CD4-positive, alpha-beta T cell (primary cell): ENCODE results near the gene SUPT3H. TPM values are rescaled to one million over a fixed set of nuclear protein-coding genes. Genes with fewer than 3 reads are reported as not detected.
A peak's percentile ranks its signal among the peaks of the same experiment; 100 is the strongest.

Source experiments
- ATAC-seq: fragments of 200-7000 bp; cut with Tn5 transposase; one replicate; pipeline ENCODE4 v1.10.0; 2022; ENCODE audit warnings: mild to moderate bottlenecking; ENCODE audit not compliant: poor library complexity
- CTCF ChIA-PET: fragments of 350-600 bp; sonication (Branson Sonifier 250); formaldehyde crosslinking; loops from one replicate; lab custom pipeline; 2021; ENCODE audit warnings: antibody characterized with exemption, inconsistent platforms; lab: Charles Lee
- POLR2A ChIA-PET: fragments of 350-600 bp; sonication (Branson Sonifier 250); formaldehyde crosslinking; loops from one replicate; lab custom pipeline; 2021; ENCODE audit warnings: antibody characterized with exemption, inconsistent platforms; lab: Charles Lee
- DNase-seq, 14 experiments: peaks; one replicate each; pipeline ENCODE4 v3.0.0-alpha.2; 2013 to 2020; ENCODE audit warnings: mixed read lengths in 2 of 14
- H3K27ac ChIP-seq, 2 donors: one replicate each; pipeline versions ENCODE4 v1.5.1 to v1.7.0; 2013; ENCODE audit warnings: low read length in 2 of 2, low read depth in 1 of 2, mild to moderate bottlenecking in 1 of 2
- H3K27me3 ChIP-seq, 2 experiments: 1 replicate in 1 of 2; 2 replicates in 1 of 2; pipeline versions ENCODE4 v1.6.1 to v1.7.0; 2013; ENCODE audit warnings: low read length in 2 of 2, control low read depth in 1 of 2, mild to moderate bottlenecking in 1 of 2, moderate library complexity in 1 of 2; ENCODE audit not compliant: insufficient read depth in 2 of 2, control insufficient read depth in 1 of 2
- H3K36me3 ChIP-seq: one replicate; pipeline ENCODE4 v1.6.1; 2013; ENCODE audit warnings: low read length, control low read depth; ENCODE audit not compliant: insufficient read depth
- H3K4me1 ChIP-seq: one replicate; pipeline ENCODE4 v1.6.1; 2013; ENCODE audit warnings: low read length, control low read depth; ENCODE audit not compliant: insufficient read depth
- H3K4me3 ChIP-seq: one replicate; pipeline ENCODE4 v1.5.1; 2013; ENCODE audit warnings: mild to moderate bottlenecking, low read length, moderate library complexity
- H3K9me3 ChIP-seq, 2 experiments: 1 replicate in 1 of 2; 2 replicates in 1 of 2; pipeline versions ENCODE4 v1.6.1 to v1.7.0; 2013; ENCODE audit warnings: low read length in 2 of 2, mild to moderate bottlenecking in 2 of 2, control low read depth in 1 of 2, moderate library complexity in 1 of 2; ENCODE audit not compliant: control insufficient read depth in 1 of 2, insufficient read depth in 1 of 2
- H3K27ac Mint-ChIP-seq: one replicate; pipeline ENCODE4 v1.8.0; 2020; ENCODE audit warnings: mixed read lengths
- H3K27me3 Mint-ChIP-seq: one replicate; pipeline ENCODE4 v1.8.0; 2021; ENCODE audit warnings: mixed read lengths
- H3K36me3 Mint-ChIP-seq: one replicate; pipeline ENCODE4 v1.8.0; 2021; ENCODE audit warnings: low read depth, mixed read lengths
- H3K4me1 Mint-ChIP-seq: one replicate; pipeline ENCODE4 v1.8.0; 2021; ENCODE audit warnings: low read depth, mixed read lengths
- H3K4me3 Mint-ChIP-seq: one replicate; pipeline ENCODE4 v1.8.0; 2020; ENCODE audit warnings: mild to moderate bottlenecking, mixed read lengths
- H3K9me3 Mint-ChIP-seq: one replicate; pipeline ENCODE4 v1.8.0; 2020; ENCODE audit warnings: mixed read lengths
- intact Hi-C, 2 experiments: fragments of 100-400 bp; cut with DNase I in 1 of 2; cut with micrococcal nuclease in 1 of 2; formaldehyde crosslinking; loops; one replicate each; pipeline versions ENCODE4 v1.15.1 to v1.9.0; 2023 to 2025; cut with DNase I, micrococcal nuclease
- total RNA-seq, 174 experiments: library from RNA in 2 of 174; stranded (reverse) in 2 of 174; gene quantifications; one replicate each; pipeline ENCODE4 v1.2.3 and lab custom pipeline; 2021 to 2026
- TF ChIP-seq, protein P1 (sequence below): fragments of 200-600 bp; IDR thresholded peaks from one replicate; pipeline ENCODE4 v1.8.0; 2022; ENCODE audit warnings: antibody characterized with exemption, mild to moderate bottlenecking

Gene SUPT3H
- total RNA-seq, 2 experiments from 2014 or later = 8.9 to 10.5 TPM

GRCh38 chr6:45420083-45420908 is 42.6 kb upstream of the SUPT3H start:
- peaks cover 51% of the 10 kb centered on the region for H3K4me1 ChIP-seq
- peaks cover 18 to 39% of the 10 kb centered on the region in 2 experiments for H3K27me3 ChIP-seq
- CTCF ChIA-PET = interaction anchor here (0.6 to 2.3 kb wide), 8 partner anchors 8 to 765 kb away, joined by 3 to 10 read pairs (median 5); partner anchors contain the start of gene SUPT3H
- H3K4me3 ChIP-seq = peak overlapping the region; percentile 94
- Mint-ChIP-seq H3K27me3 (peaks cover 41% of the 10 kb centered on the region), H3K36me3 (peaks cover 21% of the 10 kb centered on the region), H3K4me1 (peaks cover 35% of the 10 kb centered on the region), H3K27ac (peak overlapping the region; percentile 85), H3K4me3 (peak overlapping the region; percentile 90), H3K9me3 (no peaks in the 10 kb centered on the region)
- H3K27ac ChIP-seq = peak overlapping the region in 1 of 2 donors; percentile 7
- no peaks in the 10 kb centered on the region for H3K36me3 ChIP-seq
- DNase-seq (peak in 13 of 14 experiments; percentile 22 to 88 (median 48)), ATAC-seq (peak; percentile 37)
- POLR2A ChIA-PET = interaction anchor here (0.6 to 3.6 kb wide), 11 partner anchors 11 to 764 kb away, joined by 3 to 21 read pairs (median 3); partner anchors contain the start of gene SUPT3H
- TF ChIP-seq, protein P1, sequence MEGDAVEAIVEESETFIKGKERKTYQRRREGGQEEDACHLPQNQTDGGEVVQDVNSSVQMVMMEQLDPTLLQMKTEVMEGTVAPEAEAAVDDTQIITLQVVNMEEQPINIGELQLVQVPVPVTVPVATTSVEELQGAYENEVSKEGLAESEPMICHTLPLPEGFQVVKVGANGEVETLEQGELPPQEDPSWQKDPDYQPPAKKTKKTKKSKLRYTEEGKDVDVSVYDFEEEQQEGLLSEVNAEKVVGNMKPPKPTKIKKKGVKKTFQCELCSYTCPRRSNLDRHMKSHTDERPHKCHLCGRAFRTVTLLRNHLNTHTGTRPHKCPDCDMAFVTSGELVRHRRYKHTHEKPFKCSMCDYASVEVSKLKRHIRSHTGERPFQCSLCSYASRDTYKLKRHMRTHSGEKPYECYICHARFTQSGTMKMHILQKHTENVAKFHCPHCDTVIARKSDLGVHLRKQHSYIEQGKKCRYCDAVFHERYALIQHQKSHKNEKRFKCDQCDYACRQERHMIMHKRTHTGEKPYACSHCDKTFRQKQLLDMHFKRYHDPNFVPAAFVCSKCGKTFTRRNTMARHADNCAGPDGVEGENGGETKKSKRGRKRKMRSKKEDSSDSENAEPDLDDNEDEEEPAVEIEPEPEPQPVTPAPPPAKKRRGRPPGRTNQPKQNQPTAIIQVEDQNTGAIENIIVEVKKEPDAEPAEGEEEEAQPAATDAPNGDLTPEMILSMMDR = no peak
- no peaks in the 10 kb centered on the region for H3K9me3 ChIP-seq
- intact Hi-C loops = loop anchor here (1.0 to 5.0 kb wide), 6 partner anchors 42 to 765 kb away; no protein-coding TSS in a partner anchor

GRCh38 chr6:45419571-45420082 is 41.9 kb upstream of the SUPT3H start:
- Histone ChIP-seq H3K27ac (no peak overlapping the region), H3K9me3 (no peaks in the 10 kb centered on the region), H3K4me1 (peaks cover 52% of the 10 kb centered on the region), H3K27me3 (peaks cover 18 to 39% of the 10 kb centered on the region in 2 experiments), H3K4me3 (peak overlapping the region; percentile 94), H3K36me3 (no peaks in the 10 kb centered on the region)
- peak; percentile 33 to 81 (median 51) for DNase-seq
- CTCF ChIA-PET = interaction anchor here (0.6 to 2.3 kb wide), 7 partner anchors 9 to 764 kb away, joined by 3 to 10 read pairs (median 6); partner anchors contain the start of gene SUPT3H
- Mint-ChIP-seq H3K4me3 (peak overlapping the region; percentile 90), H3K4me1 (peaks cover 30% of the 10 kb centered on the region), H3K27me3 (peaks cover 36% of the 10 kb centered on the region), H3K36me3 (peaks cover 21% of the 10 kb centered on the region), H3K9me3 (no peaks in the 10 kb centered on the region), H3K27ac (peak overlapping the region; percentile 85)
- POLR2A ChIA-PET = interaction anchor here (0.6 to 3.6 kb wide), 7 partner anchors 12 to 764 kb away, joined by 3 to 21 read pairs (median 3); partner anchors contain the start of gene SUPT3H
- peak; percentile 37 for ATAC-seq
- TF ChIP-seq, protein P1 = peak; percentile 51
- intact Hi-C loops = loop anchor here (1.0 to 10.0 kb wide), 11 partner anchors 41 to 945 kb away; no protein-coding TSS in a partner anchor

GRCh38 chr6:45417436-45417835 is 39.7 kb upstream of the SUPT3H start:
- TF ChIP-seq, protein P1 = no peak
- H3K36me3 ChIP-seq = no peaks in the 10 kb centered on the region
- peaks cover 14% of the 10 kb centered on the region for H3K36me3 Mint-ChIP-seq
- intact Hi-C loops = loop anchor here in 1 of 2 experiments (5.0 to 10.0 kb wide), 3 partner anchors 115 to 943 kb away; no protein-coding TSS in a partner anchor
- no peak overlapping the region for H3K4me3 Mint-ChIP-seq
- H3K9me3 ChIP-seq = no peaks in the 10 kb centered on the region
- H3K4me1 Mint-ChIP-seq = peaks cover 28% of the 10 kb centered on the region
- no peak overlapping the region for H3K4me3 ChIP-seq
- no peak overlapping the region for H3K27ac ChIP-seq
- ChIA-PET POLR2A (interaction anchor here (1.3 kb wide), 1 partner anchor 297 kb away, joined by 4 read pairs; no protein-coding TSS in a partner anchor), CTCF (no interaction called here)
- peaks cover 33% of the 10 kb centered on the region for H3K4me1 ChIP-seq
- ATAC-seq = no peak
- no peaks in the 10 kb centered on the region for H3K9me3 Mint-ChIP-seq
- no peak overlapping the region for H3K27ac Mint-ChIP-seq
- peaks cover 34% of the 10 kb centered on the region for H3K27me3 Mint-ChIP-seq
- peaks cover 9 to 33% of the 10 kb centered on the region in 2 experiments for H3K27me3 ChIP-seq
- no peak for DNase-seq
